ENCODE data around the gene SERP1. TPM values are rescaled to one million over a fixed set of nuclear protein-coding genes. Genes with fewer than 3 reads are reported as not detected.

The SERP1 gene
- 255 and 288 TPM in 2 replicates for total RNA-seq

GRCh38 chr3:150546226-150547044 lies at the start of gene SERP1, which contains the start of gene EIF2A:
Gene SERP1 (minus strand): TSS chr3:150546496. CDS start chr3:150546135, 361 bp downstream.
Gene EIF2A (plus strand): TSS chr3:150546787. CDS start chr3:150546803, 16 bp downstream.

Other genes with a start within 250 kb of the SERP1 start
- 5.3 and 7.0 TPM in 2 replicates for gene TSC22D2, start 138.2 kb downstream of the SERP1 start, total RNA-seq
- 258 and 260 TPM in 2 replicates for gene EIF2A, start 291 bp upstream of the SERP1 start, total RNA-seq
- gene SELENOT, start 56.8 kb upstream of the SERP1 start, total RNA-seq = 182 and 285 TPM in 2 replicates
- gene ERICH6, start 157.4 kb upstream of the SERP1 start, total RNA-seq = under 0.01 and 0.24 TPM in 2 replicates
- gene SIAH2, start 216.7 kb upstream of the SERP1 start, total RNA-seq = 55.6 and 102 TPM in 2 replicates